Cerebellar cortex (tissue), 1 donor: ENCODE measurements around the gene XRCC3.
"Not testable (repeated sequence)": the region's sequence is repeated elsewhere in the genome, so short reads cannot be mapped to it uniquely, and the experiment has no call there.

Experiments
- DNase-seq: peaks from one replicate; pipeline ENCODE4 v3.0.0-alpha.2; 2015; ENCODE audit warnings: low spot score

Gene XRCC3

DNA sequence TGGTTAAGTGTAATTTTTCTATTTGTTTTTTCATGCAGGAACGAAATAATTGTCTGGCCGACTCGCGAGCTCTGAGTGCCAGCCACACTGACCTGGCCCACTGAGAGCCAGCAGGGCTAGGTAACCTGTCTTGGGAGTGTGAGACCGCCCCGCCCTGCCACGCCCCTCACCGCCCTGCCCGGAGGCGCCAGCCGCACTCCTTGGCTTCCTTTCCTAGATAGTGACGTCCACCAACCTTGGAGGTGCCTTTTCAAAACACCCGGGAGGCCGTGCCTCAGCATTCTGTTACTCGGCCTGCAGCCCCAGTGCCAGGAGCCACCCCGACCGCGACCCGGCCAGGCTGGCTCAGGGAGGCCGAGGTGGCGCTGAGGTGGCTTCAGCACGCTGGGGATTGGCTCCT lies 21.7 kb downstream of the XRCC3 start:
- peak; percentile 43 for DNase-seq

DNA sequence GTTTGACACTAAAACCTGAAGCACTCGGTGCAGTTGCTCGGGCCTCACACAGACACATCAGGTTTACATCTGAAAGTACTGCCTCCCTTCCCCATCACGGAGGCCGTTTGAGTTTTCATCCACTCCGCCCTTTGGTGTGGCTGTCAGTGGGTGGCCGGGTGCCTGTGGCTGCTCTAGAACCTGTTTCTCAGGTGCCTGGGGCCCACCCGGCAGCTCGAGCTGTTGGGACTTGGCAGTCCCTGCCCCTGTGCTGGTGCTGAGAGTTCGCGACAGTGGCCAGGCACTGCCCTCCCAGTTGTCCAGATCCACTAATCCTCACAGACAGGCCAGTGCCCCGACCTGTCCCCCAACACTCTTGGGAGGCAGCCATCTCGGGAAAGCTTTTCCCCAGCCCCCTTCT lies 22.4 kb downstream of the XRCC3 start:
- no peak for DNase-seq

DNA sequence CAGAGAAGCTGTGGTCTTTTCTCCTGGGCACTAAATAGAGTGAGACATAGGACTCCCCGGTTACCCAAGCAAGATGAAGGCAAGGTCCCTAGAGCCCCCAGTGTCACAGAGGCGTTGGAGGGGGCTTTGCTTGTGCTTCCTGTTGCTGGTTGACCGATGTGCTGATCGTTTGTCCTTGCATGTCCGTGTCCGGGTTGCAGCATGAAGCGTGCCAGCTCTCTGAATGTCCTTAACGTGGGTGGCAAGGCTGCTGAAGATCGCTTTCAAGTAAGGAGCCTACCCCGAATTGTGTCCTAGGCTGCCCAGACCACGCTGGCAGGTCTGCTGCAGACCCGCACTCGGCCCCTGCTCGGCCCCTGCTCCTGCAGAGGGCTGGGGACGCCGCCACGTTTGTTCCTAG lies 23.1 kb downstream of the XRCC3 start:
- DNase-seq, result no peak

DNA sequence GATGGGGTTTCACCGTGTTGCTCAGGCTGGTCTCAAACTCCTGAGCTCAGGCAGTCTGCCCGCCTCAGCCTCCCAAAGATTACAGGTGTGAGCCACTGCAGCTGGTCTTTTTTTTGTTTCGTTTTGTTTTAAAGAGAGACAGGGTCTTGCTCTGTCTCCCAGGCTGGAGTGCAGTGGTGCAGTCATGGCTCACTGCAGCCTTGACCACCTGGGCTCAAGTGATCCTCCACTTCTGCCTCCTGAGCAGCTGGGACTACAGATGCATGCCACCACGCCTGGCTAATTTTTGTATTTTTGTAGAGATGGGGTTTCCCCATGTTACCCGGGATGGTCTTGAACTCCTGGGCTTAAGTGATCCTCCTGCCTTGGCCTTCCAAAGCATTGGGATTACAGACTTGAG lies 23.6 kb downstream of the XRCC3 start:
- DNase-seq, result not testable (repeated sequence)

DNA sequence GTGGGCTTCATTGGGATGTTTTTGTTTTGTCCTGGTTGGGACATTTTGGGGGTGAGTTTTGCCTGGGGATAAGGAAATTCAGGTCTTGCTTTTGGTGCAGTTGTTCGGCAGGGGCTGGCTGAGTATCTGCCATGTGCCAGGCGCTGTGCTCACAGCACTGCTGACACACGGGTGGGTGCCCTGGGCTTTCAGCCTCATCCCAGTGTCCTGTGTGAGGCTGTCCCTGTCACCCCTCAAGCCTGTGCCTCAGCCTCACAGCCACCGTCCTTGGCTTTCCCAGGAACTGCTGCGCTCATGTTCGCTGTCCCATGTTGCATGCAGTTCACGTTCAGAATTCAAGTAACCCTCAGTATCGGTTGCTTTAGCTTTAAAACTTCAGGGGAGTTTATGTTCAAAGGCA lies 24.9 kb downstream of the XRCC3 start:
- no peak for DNase-seq

DNA sequence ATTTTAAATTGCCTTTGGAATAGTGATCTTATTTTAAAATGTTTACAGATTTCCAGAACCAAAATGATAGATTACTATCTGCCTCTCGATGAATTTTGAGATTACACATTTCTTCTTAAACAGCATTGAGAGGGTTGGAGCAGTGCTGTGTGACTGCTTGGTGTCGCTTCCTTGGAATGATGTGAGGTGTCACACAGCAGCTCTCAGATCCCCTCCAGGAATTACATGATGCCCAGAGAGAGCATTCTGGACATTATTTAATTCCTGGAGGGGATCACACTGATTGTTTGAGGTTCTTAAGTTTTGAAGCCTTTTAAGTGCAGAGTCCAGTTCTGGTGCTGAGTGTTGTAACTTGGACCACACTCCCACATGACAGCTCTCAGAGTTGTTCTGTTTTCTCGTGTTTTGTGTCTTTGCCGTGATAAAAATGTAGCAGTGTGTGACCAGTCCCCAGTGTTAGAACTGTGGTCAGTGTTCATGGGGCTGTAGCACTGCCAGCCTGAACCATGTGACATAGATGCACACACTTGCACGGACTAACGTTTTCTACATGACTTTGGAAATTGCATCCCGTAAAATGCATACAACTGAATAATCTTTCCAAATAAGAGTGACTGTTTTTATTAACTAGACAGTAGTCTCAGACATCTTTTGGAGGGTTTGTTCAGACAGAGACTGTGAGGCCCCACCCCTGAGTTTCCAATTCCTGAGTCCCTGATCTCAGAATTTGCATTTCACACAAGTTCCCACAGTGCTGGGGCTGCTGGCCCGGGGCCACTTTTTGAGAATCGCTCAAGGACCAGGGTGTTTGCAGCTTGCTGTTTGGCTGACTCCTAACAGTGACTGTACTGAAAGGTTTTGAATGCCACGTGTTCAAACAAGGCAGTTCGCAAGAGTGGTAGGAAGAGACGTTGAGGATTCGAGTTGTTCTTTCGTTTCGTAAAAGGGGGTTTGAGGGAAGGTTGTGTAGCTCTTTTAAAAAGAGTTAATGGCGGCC lies 26.0 kb downstream of the XRCC3 start:
- no peak for DNase-seq

DNA sequence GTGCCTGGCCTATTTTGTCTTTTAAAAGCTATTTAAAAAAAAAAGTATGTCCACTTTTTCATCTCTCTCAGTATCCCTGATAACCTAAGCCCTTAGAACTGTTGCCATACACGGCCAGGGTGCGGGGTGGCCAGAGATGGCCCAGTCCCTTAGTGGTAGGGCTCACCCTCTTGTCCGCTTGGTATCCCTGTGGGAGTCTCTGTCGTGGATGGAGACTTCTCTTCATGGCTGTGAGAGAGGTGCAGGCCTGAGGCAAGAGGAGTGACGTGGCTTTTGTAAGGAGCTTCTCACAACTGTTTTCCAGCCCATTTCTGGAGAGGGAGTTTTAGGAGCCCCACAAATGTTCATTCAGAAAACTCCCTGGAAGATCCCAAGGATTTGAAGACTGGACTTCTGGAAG lies 26.8 kb downstream of the XRCC3 start:
- DNase-seq, result no peak

DNA sequence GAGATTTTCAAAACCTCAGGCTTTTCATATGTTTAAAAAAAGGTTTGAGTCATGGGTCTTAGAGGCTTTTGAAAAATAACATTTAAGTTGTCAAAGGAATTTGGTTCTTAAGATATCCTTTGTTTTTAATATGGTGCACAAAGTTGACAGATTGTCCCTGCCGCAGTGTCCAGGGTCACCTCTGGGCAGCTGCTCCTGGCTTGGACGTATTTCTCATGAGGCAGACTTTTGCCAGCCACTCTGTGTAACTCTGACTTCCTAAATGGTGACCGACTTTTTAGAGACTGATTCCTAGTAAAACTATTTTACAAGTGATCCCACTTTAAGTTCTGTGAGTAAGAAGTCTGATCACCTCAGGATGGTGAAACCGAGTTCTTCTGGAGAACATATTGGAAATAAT lies 27.5 kb downstream of the XRCC3 start:
- DNase-seq, result no peak

DNA sequence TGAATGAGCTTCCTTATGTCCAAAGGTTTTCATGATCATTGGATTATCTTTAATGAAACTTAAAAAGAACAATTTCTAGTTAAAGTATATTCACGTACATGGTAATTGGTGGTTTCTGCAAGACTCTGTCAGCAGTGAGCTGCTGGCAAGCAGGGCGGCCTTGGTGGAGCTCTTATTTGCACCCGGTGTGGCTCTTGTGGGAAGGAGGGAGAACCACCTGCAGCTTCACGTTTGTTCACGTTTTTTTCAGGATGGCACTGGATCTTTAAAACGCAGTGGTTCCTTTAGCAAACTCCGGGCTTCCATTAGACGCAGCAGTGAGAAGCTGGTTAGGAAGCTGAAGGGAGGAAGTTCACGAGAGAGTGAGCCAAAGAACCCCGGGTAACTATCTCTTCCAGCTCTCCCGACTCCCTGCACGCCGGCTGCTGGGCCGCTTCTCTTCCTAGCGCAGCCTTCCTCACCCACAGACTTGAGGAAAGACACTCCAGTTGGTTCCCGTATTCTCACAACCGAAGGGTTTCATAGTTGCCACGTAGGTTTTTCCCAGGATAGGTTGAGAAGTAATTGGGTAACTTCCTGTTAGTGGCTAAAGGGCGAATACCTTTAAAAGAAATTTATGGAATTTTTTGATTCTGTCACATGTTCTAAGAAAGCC lies 28.3 kb downstream of the XRCC3 start:
- DNase-seq, result no peak

DNA sequence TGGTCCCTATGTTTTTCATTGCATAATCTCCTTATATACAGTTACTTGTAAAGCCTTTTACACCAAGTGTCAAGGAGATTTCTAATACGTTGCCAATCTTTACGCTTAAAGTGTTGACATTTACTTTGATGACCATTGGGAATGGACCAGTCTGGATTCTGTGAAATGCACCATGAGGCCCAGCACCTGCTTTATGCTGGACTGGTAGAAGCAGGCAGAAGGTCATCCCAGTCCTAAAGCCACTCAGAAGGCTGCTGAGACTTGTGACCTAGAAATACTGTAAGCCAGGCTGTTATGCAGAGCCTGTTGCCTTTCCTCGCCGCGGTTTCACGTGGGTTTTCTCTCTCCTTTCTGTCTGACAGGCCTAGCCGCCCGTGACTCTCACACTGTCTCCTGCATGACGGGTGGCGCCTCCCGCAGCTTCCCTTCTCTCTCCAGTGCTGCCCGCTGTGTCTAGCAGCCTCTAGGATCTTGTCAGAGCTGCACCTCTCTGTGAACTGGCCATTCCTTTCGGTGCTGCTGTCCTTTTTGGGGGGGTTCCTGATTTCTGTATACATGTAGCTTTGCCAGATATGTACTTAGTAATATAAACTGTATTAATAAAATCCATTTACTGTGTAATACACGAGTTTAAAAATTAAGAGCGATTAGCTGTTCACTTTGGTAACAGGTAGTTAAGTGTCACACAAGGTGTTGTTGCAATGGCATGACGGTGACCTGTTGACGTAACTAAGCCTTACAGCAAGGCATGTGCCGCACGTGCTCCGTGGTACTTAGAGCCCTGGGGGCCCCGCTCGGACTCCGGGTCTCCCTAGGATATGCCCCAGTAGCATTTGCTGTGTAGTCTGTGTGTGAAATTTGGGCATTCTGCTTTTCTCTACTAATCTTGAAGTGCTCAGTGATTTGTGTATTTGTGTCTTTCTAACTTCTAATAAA lies 29.7 kb downstream of the XRCC3 start:
- peak; percentile 63 for DNase-seq

DNA sequence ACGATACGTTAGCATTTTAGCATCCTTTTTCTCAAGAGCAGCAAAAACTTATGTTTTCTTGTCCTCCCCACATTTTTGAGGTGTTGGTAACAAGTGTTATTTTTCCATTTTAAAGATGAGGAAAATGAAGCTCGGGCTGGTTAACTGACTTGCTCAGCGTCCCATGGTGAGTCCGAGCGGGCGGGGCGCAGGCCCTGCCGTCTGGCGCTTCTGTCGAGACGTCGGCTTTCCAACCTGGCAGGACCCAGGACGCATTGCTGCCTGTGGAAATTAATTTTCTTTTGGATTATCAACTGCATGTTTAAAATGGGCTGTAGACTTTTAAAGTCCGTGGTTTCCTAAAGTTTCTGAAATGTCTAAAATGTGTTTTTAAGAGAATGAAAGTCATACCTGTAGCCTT lies 30.4 kb downstream of the XRCC3 start:
- peak; percentile 55 for DNase-seq

DNA sequence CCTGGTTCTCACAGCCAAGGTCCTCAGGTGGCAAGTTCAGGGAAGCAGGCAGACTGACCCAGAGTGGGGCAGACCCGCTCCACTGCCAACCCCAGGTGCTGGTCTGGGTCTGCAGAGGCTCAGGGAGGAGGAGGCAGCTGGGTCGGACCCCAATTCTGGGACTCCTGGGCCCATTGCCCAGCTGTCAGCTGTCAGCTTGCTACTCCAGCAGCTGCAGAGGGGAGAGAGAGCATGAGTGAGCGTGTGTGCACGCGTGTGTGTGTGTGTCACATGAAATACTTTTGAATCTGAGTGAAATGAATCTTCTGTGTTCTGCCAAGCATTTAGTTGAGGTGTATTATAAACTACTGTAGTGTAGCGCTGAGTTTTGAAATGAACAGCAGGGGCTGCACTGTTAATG lies 30.8 kb downstream of the XRCC3 start:
- no peak for DNase-seq

DNA sequence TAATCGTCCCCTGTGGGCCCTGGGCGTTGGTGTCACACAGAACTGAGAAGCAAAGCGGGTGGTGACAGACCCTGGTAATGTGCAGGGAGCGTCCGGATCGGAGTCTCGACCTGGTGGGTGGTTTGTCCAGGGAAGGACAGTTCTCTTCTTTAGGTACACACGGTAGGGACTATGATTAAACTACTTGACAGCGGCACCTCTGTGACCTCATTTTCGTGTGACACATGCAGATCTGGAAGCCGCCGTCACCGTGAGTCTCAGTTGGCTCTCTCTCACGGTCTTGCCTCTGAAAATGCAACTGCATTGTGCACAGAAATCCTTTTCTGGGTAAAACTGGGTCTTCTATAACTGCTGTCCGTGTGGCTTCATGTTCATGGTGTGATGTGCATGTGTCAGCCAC lies 32.1 kb downstream of the XRCC3 start:
- no peak for DNase-seq

DNA sequence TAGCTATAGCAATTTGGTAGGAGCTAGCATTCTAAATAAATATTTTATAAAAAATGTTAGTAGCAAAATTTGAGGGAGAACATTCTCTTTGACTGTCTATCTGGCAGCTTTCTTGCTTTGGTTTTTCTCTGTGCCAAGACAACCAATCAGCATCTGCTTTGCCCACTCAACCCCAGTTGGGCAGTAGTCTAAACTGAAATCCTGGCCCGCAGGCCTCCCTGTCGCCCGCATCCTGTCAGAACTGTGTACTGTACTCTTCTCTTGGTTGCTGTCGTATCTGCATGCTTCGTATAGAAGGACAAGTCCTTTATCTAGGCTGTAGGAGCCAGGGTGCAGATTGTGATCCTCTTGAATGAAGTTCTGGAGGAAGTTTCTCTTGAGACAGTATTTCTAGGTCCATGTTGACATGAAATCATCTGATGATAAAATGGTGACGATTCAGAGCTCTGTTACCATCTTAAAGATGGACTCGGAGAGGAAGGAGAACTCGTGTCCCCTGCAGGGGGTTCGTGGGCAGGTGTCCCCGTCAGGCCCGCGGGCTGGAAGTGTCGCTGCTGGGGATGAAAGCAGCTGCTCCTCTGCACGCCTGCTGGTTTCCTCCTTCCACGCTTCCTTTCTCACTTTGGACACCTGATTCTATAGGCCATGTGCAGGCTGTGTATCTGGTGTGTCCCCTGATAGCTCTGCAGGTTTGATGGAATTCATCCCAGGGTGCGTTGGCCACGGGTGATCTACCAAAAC lies 34.6 kb downstream of the XRCC3 start:
- no peak for DNase-seq

DNA sequence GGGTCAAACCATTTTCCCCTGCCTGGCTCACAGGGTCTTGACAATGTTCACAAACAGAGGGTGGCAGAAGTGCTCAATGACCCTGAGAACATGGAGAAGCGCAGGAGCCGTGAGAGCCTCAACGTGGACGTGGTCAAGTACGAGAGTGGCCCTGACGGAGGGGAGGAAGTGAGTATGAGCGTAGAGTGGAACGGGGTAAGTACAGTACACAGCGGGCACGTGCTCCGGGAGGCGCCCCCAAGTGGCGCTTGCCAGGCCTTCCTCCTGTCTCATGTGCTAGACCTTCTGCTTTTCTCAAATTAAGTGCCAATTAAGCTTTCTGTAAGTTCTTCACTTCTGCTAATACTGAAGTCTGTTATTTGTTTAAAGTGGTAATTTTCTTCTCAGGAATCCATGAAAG lies 35.9 kb downstream of the XRCC3 start:
- DNase-seq, result no peak

DNA sequence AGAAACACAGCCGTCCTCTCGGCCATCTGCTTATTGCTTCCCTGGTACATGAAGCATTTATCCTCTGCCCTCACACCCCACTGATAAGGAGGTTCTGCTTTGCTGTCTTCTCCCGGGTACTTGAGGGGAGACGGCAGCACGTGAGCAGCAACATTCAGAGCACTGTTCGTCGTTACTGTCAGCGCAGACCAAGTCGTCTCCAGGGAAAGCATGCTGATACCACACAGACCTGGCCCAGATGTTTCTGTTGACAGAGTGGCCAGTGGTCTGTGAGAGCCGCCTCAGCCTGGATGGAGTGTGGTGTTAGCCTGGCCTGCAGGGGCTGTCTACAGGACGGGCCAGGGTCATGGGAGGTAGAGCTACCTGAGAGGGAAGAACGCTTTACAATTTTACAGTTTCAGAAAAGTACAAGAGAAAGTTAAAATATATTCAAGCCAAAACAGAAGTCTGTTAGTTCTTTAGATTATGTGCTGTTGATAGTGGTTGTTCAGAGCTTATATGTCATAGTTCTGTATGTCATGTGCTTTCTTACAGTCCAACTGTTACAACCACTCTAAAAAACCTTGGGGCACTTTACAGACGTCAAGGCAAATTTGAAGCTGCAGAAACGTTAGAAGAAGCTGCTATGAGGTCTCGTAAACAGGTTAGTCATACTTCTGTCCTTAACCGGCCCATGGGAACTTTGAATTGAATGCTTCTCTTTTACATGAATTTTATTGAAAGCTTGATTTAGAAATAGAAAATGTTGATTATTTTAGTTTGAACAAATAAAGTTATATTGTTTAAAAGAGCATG lies 38.2 kb downstream of the XRCC3 start:
- DNase-seq, result no peak

DNA sequence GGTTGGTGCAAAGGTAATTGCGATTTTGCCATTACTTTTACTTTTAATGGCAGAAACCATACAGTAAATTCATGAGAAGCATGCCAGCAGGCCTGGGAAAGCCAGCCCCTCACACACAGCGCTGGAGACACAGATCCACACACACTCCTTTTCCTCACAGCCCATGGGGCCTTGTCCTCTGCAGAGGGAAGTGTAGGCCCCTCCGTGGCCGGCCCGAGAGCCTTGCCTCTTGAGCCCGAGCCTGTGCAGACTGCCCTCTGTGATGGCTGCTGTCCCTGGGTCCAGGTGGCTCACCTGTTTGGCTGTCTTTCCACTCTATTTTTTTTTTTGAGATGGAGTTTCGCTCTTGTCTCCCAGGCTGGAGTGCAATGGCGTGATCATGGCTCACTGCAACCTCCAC lies 39.3 kb downstream of the XRCC3 start:
- no peak for DNase-seq

DNA sequence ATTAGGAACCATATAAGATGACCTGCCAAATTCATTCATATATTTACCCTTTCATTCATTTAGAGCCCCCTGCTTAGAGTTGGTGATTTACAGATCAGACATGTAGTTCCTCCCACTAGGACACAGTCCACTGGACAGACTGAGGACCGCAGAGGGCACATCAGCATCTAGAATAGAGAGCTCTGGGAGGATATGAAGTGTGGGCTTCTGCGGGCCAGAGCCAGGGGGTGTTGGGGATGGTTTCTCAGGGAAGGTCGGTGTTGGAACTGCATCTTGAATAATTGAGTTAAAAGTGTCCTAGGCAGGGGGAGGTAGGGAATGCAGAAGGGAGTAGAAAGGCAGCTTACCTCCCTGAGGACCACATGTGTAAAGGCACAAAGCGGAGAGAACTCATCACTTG lies 43.3 kb downstream of the XRCC3 start:
- no peak for DNase-seq

DNA sequence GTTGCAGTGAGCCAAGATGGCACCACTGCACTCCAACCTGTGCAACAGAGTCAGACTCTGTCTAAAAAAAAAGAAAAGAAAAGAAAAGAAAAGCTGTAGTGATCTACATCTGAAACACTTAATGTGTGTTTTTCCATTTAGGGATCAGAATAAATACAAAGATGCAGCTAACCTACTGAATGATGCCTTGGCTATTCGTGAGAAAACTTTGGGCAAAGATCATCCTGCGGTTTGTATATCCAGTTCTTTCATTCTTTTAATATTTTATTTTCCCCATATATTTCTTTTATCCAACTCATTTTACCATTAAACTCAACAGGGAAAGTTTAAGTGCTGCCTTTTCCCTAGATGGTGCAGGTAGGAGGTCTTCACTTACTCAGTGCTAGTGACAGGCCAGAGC lies 45.9 kb downstream of the XRCC3 start:
- DNase-seq, result no peak

DNA sequence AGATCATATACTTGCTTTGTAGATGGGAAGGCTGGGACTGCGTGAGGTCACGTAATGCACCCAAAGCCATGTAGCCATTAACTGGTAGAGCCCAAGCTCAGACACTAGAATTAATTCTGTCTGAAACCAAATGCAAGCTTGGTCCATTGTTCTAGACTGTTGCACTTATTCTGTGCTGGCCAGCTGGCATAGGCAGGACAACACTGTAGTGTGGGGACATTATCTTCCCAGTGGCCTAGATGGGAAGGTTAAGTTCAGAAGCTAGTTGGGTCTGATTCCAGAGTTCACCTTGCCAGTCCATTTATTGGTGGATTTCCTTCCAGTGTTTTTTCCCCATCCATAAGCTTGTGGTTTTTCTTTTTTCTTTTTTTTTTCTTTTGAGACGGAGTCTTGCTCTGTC lies 47.1 kb downstream of the XRCC3 start:
- no peak for DNase-seq

DNA sequence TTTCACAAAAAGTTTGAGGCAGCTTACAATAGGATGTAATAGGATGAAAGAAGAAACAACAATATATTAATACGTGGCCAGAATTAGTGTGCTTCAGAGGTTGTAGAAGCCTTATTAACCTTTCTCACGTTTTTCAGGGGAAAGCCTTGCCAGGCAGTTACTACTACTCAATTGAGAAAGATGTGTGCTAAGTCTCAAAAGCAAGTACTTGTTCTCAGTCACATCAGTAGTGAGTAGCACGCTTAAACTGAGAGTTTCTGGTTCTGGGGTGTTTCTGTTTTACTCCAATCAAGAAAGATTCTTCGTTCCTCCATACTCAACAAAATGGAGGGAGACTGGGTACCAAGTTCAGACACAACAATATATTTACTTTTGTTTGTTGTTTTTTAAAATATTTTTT lies 47.6 kb downstream of the XRCC3 start:
- DNase-seq, result no peak
